Fibroblast of skin of left biceps (primary cell): ENCODE results near the gene EDN2.

Source experiments
- DNase-seq, 2 experiments: peaks; one replicate each; pipeline ENCODE4 v3.0.0-alpha.2; 2013; ENCODE audit warnings: low read depth in 2 of 2

The EDN2 gene

DNA sequence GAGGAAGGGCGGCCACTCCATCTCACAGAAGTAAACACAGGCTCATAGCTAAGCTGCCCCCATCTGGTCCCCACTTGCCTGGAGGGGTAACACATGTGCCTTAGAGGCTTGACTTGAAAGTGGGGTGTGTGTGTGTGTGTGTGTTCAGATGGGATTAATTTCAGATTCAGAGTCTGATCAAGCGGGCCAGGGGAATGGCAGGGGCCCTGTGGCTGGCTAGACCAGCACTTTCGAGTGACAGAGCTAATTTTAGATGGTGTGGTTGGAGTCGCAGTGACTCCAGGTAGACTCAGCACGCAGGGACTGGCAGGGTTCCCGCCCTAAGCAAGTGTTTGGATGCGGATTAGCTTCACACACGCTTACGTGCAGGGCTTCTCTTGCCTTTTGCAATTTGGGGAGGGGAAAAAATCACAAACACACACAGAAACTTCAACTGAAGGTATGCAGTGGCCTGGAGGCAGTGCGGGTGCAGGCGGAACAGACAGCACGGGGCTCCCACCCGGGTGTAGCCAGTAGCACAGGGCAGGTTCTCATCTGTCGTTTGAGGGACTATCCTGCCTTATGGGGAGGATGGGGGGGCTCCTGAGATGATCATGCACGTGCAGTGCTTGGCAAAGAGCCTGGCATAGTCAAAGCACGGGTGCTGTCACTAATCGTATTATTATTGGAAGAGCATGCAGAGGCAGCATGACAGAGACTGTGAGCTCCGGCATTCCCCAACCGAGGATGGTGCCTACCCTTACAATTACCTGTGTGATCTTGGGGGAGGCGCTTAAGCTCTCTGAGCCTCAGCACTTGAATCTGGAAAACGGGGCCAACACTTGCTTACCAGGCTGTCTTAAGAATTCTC, 1.3 kb downstream of the EDN2 start:
- DNase-seq: no peak

DNA sequence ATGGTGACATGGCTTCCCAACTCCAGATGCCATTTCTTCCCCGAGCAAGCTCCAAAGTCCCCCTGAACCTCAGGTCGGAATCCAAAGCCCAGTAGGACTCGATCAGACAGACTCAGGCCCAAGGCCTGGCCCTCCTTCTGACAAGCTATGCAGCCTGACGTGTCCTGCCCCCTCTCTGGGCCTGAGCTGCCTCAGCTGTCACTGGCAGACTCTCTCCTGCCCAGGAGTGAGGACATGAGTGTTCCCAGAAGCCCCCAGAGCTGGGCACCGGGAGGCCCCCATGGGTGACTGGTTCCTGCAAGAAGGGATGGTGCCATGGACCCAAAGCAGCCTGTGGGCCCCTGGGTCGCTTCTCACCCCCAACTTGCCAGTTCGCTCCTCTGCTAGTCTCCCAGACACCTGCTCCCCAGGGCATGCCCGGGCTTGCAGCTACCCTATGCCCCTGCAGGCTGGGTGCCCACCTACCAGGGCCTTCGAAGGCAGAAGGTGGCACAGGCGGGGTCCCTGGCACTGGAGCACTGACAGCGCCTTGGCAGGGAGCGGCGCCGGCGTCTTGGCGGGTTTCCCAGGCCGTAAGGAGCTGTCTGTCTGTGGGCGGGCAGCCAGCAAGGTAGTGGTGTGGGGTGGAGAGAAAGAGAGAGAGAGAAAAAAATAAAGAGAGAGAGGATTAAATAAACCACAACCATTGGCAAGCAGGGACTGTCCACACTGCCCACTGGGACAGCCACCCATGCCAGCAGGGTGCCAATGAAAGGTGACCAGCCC, 2.3 kb downstream of the EDN2 start:
- no peak for DNase-seq

DNA sequence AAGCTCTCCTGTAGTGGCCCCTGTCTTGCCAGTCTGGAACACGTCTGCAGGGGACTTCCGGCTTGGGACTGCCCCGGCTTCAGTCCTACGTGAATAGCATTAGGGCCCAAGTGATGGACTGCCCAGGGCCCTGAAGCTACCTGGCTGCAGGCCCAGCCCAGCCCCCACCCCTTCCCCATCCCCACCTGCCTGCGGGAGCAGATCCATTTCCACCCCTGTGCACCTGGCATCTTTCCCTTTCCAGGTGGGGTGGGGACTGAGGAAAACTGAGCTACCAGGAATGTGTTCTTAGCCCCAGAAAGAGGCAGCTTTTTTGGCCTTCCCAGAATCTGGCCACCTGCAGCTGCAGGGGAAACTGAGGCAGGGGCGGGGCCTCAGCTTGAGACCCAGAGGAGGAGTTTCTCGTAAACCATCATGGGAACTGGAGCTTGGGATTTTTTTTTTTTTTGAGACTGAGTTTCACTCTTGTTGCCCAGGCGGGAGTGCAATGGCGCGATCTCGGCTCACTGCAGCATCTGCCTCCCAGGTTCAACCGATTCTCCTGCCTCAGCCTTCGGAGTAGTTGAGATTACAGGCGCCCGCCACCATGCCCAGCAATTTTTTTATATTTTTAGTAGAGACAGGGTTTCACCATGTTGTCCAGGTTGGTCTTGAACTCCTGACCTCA, 3.2 kb downstream of the EDN2 start:
- no peak for DNase-seq

DNA sequence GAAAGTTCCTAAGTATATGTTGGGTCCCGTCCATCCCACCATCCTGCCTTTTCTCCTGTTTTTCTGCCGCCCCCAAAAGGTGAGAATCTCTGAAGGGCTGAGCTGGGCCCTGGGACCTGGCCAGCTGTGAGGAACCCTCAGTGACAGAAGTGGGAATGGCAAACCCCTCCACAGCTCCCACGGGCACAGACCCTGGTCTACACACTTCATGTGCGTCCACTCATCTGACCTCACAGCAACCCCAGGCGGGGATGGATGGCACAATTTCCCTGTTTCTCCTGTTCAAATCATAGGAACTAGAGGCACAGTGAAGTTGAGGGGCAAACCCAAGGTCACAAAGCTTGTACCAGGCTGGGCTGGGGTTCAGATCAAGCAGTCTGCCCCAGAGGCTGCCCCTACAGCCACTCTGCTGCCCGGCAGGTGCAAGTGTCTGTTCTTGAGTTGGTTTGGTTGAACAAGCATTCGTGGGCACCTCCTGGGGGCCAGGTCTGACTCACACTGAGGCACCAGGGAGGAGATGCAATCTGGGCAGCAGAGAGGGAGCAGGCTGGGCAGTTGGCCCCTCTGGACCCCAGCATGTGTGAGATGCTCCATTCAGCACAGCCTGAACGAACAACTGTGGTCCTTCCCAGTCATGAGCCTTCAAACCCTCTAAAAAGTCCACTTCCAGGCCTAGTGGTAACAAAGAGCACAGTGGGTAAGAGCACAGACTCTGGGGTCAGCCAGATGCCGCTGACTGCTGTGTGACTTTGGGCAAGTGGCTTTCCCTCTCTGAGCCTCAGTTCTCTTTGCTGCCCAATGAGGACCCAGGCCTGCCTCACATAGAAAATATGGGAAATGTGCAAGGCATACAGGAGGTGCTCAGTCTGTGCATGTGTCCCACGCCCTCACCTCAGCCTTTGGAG, 4.0 kb downstream of the EDN2 start:
- no peak for DNase-seq

DNA sequence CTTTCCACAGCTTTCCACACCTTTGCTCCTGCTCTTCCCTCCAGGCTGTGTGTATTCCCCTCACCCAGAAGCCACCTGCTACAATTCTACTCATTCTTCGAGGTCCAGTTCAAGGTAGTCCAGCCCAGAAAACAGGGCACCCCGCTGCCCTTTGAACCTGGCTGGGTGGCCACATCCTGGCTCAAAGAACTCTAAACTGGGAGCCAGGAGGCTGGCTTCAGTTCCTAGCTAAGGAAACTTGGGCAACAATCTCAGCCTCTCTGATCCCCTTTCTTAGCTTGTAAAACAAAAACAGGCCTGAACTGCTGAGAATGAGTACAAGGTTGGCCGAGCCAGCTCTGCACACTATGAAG, 4.7 kb downstream of the EDN2 start:
- DNase-seq: no peak

DNA sequence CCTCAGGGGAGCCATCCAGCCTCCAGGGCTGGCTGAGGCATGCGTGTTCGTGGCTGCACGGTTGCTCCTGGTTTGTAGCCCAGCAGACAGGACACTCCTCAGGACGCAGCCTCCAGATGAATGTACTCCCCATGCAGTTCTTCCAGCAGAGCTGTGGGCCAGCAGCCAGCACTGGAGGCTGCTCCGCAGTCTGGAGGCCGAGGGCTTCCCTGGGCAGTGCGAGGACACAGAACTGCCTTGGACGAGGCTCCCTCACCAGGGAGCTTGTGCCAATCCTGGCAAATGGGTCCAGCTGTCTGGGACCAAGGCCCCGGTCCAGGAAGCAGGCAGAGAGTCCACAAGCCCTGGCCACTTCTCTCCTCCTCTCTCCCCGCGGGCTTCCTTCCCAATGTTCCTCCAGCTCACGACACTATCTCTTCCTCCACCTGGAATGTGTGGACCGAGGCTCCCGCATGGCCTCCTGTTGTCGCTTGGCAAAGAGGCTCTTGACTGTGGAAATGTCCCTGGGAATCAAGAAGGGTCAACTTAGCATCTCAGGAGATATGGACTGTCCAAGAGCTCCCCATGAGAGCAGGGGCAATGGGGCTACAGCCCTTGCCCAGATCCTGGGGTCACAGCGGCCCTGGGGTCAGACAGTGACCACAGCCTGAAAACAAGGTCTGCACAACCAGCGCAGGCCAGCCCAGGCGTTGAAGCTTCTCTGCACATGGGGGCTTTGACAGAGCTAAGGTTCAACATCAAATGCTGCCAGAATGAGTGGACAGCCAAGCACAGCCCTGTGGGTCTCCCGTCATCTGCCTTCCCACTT, 5.3 kb downstream of the EDN2 start:
- DNase-seq: no peak

DNA sequence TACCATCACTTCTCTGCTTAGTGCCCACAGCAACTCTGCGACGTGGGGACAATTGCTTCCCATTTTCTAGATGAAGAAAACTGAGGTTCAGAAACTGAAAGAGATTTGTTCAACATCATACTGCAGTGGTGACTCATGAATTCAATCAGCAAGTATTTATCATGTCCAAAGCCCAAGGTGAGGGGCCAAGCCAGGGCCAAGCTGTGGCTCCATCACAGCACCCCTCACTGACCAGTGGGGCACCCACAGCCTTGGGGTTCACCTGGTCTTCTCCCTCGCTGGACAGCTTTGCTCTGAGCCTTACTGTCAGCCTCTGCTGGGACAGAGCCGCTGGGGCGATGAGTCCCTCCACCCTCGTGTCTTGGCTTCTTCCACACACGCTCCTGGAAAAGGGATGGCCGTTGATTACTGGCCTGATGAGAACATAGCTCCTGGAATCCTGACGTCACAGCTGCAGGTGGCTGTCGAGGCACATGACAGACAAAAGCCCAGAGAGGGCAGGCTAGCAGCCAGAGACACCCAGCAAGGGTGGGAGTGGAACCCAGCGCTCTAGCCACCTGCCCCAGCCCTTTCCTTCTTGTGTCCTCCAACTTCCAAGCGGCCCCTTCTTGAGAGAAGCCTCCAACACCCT, 6.2 kb downstream of the EDN2 start:
- DNase-seq: no peak

DNA sequence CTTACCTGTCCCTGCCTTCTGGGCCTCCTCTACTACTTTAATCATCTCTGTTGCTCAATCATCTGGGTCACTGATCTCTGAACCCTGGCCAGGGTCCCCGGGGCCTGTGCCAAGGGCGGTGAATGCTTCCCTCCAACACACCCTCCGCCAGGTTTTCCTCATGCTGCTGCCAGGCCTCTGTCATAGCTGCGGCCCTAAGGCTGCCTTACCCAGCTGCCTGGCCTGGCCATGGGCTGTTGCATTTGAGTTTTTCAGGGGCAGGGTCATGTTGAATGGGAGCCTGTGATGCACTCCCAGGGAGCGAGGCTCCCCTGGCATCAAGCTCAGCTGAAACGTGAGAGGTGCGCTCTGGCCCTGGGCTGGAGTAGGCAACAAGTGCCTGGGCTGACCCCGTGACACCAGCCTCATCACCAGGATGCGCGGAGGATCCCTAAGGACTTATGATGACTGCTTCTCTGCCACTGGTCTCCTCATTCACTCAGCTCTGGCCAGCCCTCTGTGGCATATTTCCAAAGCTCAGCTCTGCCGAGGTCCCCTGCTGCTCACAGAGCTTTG, 7.6 kb downstream of the EDN2 start:
- no peak for DNase-seq

DNA sequence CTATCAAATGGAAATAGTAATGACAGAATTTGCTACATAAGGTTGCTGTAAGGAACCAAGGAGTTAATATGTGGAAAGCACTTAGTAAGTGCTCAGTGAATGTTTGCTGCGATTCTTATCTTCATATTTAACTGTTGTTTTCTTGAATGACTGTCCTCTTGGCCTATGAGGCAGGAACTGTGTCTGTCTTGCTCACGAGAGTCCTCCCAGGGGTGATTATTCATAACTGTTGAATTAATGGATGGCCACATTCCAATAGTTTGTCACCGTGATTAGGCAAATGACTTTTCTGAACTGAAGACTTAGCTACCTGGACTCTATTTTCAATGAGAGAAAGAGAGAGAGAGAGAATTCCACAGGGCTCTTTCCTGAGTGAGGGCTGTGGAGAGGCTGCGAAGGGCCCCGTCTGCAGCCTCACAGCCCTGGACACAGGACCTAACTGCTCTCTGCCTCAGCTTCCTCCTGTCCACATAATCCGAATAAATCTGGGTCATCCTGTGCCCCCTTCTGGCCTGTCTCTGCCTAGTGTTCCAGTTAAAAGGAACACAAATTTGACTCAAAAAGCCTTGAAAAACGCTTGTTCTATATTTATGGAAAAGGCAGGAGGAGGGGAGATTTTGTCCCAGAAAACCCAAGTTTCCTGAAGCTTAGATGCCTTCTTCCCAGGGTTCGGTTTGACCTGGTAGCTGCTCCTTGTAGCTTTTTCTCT, 8.5 kb downstream of the EDN2 start:
- DNase-seq: no peak

DNA sequence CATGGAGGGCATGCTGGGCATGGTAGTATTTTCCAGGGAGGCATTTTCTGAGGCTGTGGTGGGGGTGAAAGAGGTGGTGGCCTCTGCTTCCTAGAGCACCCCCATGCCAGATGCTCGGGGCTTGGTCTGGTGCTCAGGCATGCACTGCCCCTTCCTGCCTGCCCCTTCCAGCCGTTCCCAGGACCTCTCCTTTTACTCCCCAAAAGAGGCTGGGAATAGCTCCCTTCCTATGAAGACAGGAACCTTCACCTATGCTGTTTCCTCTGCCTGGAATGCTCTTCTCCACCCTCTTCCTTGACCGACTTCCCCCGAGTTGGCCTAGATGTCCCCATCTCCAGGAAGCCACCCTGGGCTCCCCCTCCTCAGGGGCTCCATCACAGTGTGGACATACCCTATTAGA, 9.1 kb downstream of the EDN2 start:
- DNase-seq: no peak

DNA sequence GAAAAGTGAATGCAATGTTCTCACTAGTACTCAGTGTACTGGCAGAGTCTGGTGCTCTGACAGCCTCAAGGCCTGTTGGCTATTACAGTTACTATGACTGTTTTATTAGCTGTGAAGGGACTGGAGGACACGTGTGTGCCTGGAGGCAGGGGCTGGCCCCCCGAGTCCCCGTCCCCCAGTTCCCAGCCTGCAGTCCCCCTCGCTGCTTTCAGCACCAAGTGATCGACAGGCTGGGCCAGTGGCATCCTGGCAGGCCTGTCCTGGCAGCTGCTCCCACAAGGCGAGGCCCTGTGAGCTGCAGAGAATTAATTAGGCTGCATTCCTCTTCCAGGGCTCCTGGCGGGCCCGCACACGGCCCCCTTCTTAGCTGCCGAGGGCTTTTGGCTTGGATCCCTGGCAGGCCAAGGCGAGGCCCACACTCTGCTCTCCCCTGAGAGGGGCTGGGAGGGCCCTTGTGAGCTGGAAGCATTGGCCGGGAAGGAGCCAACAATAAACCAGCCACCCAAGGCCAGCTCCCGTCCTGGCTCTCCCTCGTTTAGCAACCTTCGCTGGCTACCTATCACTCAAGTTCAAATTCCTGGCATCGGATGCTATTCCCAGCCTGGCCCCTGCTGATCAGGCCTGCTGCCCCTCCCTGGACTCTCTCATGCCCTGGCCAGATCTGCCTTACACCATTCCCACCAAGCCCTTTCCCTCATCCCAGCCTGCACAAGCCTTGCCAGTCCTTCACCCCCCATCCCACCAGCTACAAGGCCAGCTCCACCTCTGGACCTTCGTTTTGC, 9.8 kb downstream of the EDN2 start:
- DNase-seq: no peak

DNA sequence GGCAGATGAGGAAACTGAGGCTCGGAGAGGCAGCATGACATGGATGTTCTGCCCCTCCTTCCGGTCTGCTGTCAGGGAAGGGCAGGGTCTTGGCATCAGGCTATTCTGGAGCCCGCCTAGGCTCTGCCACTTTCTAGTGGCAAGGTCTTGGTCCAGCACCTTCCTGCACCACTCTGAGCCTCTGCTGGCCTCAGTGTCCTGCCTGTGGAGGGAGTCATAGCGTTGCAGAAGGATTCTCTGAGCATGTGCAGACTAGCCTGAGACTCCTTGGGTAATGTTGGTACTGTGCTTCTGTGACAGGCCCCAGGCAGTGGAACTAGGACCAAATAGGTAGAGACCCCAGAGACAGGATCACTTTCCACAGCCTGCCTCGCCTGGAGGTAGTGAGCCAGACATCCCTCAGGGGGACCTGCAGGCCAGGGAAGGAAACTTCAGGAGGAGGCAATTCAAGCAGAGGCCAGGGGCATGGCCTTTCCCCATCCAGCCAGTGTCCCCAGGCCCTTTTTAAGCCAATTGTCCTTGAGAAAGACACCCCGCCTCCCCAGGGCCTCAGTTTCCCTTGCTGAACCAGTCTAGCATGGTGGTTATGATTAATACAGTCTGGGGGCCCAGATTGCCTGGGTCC, 10.6 kb downstream of the EDN2 start:
- DNase-seq: no peak

DNA sequence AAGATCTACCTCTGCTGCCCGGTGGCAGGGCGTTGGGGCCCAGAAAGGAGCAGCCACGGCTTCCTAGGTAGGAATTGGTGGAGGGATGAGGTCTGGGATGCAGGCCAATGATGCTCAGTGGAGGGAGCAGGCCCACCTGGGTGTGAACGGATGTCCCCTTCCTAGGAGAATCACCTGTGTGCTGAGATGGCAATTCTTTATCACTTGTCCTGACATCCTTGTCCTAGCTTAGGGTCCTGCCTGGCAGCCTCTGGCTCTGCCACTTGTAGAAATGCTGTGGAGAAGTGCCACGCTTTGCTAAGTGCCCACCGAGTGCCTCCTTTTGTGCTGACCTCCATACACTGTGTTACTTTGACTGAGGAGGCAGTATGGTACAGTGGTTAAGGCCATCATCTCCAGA, 12.8 kb downstream of the EDN2 start:
- DNase-seq: no peak

DNA sequence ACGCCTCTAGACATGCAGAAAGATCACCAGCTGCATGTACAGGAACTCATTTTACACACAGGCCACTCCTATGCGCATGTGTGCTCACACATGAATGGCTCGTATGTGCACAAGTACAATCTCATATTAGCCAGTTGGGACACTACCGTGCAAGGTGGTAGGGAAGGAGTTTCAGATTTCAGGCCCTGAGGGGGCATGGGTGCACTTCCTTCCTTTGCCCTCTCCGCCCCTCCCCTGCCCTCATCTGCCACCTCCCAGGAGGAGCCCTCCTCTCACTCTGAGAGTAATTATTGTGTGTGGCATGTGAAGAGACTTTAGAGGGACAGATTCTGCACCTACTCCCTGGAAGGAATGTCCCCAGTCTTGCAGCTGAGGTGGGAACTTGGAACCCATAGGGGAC, 14.8 kb downstream of the EDN2 start:
- no peak for DNase-seq

DNA sequence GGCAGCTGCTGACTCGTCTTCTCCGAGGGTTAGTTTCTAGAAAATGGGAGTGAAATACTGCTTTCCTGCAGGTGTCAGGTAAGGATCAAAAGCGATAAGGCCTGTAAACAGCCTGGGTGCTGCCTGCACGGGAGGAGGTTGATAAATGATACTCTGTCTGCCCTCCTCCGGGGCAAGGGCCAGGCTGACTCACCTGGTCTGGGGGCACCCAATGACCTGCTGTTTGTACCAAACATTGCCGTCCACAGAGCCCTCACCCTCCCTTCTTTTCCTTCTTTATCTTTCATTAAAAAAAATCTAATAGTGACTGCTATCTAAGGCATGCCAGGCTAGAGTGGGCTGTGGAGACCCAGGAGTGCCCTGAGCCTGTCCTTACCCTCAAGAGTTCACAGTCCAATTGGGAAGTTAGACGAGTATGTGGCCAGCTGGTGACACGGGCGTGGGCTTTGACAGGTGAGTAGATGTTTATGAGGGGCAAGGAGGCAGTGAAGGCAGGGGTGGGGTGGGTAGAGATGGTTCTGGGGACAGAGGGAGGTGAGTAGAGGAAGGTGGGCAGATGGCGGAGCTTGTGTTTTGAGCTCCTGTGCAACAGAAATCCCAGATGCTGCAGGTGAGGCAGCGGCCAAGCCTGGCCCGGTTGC, 16.2 kb downstream of the EDN2 start:
- no peak for DNase-seq

DNA sequence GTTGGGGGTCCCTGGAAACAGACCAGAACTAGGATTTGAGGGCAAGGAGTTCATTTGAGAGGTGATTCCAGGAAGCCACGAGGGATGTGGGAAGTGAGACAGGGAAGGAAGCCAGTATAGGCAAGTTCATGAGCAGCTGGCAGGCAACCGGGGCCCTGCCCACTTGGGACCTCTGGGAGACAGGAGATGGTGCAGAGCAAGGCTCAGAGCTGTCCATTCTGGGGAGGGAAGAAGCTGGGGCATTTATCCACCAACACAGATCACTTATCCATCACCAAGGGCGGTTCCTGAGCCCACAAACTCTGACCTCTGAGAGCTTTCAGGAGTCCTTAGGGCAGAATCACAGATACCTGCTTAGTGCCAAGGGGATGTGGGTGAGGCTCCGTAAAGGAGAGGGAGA, 16.8 kb downstream of the EDN2 start:
- no peak for DNase-seq

DNA sequence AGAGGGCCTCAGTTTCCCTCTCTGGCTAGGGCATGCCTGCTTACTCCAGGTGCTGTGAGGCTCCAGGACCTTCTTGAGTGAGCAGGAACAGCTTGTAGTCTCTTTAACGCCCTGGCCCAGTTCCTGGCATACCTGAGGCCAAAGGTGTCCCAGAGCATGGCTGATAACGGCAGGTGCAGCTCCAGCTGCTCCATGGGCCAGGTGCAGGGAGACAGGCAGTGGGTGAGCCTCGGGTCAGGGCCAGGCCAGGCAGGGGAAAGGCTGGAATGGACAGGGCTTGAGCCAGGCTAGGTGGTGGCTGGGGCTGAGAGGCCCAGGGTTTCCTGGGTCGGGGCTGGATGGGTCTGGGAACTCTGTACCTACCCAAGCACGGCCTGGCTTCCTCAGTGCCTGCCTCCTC, 18.3 kb downstream of the EDN2 start:
- DNase-seq: no peak

DNA sequence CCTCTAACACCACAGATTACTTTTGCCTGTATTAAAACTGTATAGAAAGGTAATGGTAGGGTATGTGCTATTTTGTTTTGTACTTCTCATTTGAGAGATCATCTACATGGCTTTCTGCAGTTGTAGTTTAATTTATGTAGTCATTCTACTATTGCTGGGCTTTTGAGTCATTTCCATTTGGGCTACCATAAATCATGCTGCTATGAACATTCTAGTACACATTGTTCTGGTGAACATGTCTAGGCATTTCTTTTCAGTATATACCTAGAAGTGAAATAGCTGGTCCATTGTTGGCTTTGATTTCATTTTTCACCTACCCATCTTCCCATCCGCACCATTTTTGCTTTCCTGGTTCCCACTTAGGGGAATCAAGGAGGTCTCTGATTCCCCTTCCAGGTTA, 18.7 kb downstream of the EDN2 start:
- DNase-seq: no peak
